HK-2 (cell line): ENCODE measurements around the gene SORCS3.

Experiments
- DNase-seq: peaks from one replicate; pipeline ENCODE4 v3.0.0-alpha.2; 2018; ENCODE audit not compliant: unreplicated experiment

Gene SORCS3

GRCh38 chr10:105010411-105011121 is 369.5 kb downstream of the SORCS3 start:
- DNase-seq: no peak

- DNase-seq: no peak
These were observed 376.0 kb downstream of the SORCS3 start for GRCh38 chr10:105017116-105017515.

- no peak for DNase-seq
These were observed 376.6 kb downstream of the SORCS3 start for GRCh38 chr10:105017691-105018090.

GRCh38 chr10:105023211-105024111 is 382.4 kb downstream of the SORCS3 start:
- no peak for DNase-seq

- DNase-seq: no peak
These were observed 383.1 kb downstream of the SORCS3 start for GRCh38 chr10:105024184-105024583.

GRCh38 chr10:105025092-105025491 is 384.0 kb downstream of the SORCS3 start:
- no peak for DNase-seq

GRCh38 chr10:105026566-105026965 is 385.5 kb downstream of the SORCS3 start:
- DNase-seq: no peak

- DNase-seq: no peak
These were observed 388.2 kb downstream of the SORCS3 start for GRCh38 chr10:105029286-105029685.

- DNase-seq: no peak
These were observed 395.9 kb downstream of the SORCS3 start for GRCh38 chr10:105037022-105037421.

GRCh38 chr10:105041956-105042355 is 400.9 kb downstream of the SORCS3 start:
- no peak for DNase-seq

GRCh38 chr10:105042906-105043552 is 401.9 kb downstream of the SORCS3 start:
- no peak for DNase-seq

- no peak for DNase-seq
These were observed 403.8 kb downstream of the SORCS3 start for GRCh38 chr10:105044902-105045301.

GRCh38 chr10:105056413-105056812 is 415.3 kb downstream of the SORCS3 start:
- no peak for DNase-seq

- DNase-seq: no peak
These were observed 421.9 kb downstream of the SORCS3 start for GRCh38 chr10:105062951-105063350.

- peak; percentile 26 for DNase-seq
These were observed 422.7 kb downstream of the SORCS3 start for GRCh38 chr10:105063796-105064195.

GRCh38 chr10:105068497-105068896 is 427.4 kb downstream of the SORCS3 start:
- no peak for DNase-seq

GRCh38 chr10:105070249-105070648 is 429.2 kb downstream of the SORCS3 start:
- no peak for DNase-seq

- no peak for DNase-seq
These were observed 429.9 kb downstream of the SORCS3 start for GRCh38 chr10:105070952-105071351.

GRCh38 chr10:105071980-105072379 is 430.9 kb downstream of the SORCS3 start:
- DNase-seq: no peak

GRCh38 chr10:105073999-105074398 is 432.9 kb downstream of the SORCS3 start:
- DNase-seq: no peak

- DNase-seq: no peak
These were observed 433.9 kb downstream of the SORCS3 start for GRCh38 chr10:105075031-105075430.

- no peak for DNase-seq
These were observed 444.9 kb downstream of the SORCS3 start for GRCh38 chr10:105085980-105086379.
